GM19463 (cell line): ENCODE results near the gene SLC6A9.

Experiments used
- ATAC-seq: cut with Tn5 transposase; IDR thresholded peaks from one replicate; pipeline ENCODE4 v1.9.1; 2021; ENCODE audit warnings: mild to moderate bottlenecking, moderate library complexity; ENCODE audit not compliant: unreplicated experiment

The SLC6A9 gene

GRCh38 chr1:43986712-43987111 is 44.5 kb downstream of the SLC6A9 start:
- ATAC-seq: no peak

- no peak for ATAC-seq
Observed at GRCh38 chr1:43985984-43986595, 45.2 kb downstream of the SLC6A9 start.

- ATAC-seq: no peak
Observed at GRCh38 chr1:43984855-43985254, 46.4 kb downstream of the SLC6A9 start.

- no peak for ATAC-seq
Observed at GRCh38 chr1:43983253-43983899, 47.9 kb downstream of the SLC6A9 start.

- no peak for ATAC-seq
Observed at GRCh38 chr1:43982808-43983207, 48.5 kb downstream of the SLC6A9 start.

- ATAC-seq: no peak
Observed at GRCh38 chr1:43982241-43982640, 49.0 kb downstream of the SLC6A9 start.

- ATAC-seq: no peak
Observed at GRCh38 chr1:43981636-43982035, 49.6 kb downstream of the SLC6A9 start.

GRCh38 chr1:43981135-43981491 is 50.1 kb downstream of the SLC6A9 start:
- no peak for ATAC-seq

- no peak for ATAC-seq
Observed at GRCh38 chr1:43980255-43981134, 50.8 kb downstream of the SLC6A9 start.

GRCh38 chr1:43979528-43980254 is 51.6 kb downstream of the SLC6A9 start:
- no peak for ATAC-seq

GRCh38 chr1:43979261-43979527 is 52.1 kb downstream of the SLC6A9 start:
- ATAC-seq: no peak

- ATAC-seq: no peak
Observed at GRCh38 chr1:43978551-43979260, 52.6 kb downstream of the SLC6A9 start, which contains the start of gene B4GALT2. TSS of gene B4GALT2 (plus strand) at chr1:43979210. CDS start at chr1:43981161, 1,951 bp downstream.

GRCh38 chr1:43978264-43978550 is 53.1 kb downstream of the SLC6A9 start:
- no peak for ATAC-seq

GRCh38 chr1:43977376-43978263 is 53.6 kb downstream of the SLC6A9 start:
- ATAC-seq: no peak

GRCh38 chr1:43976890-43977289 is 54.4 kb downstream of the SLC6A9 start:
- no peak for ATAC-seq

GRCh38 chr1:43976045-43976444 is 55.2 kb downstream of the SLC6A9 start:
- no peak for ATAC-seq

GRCh38 chr1:43975249-43975961 is 55.9 kb downstream of the SLC6A9 start:
- no peak for ATAC-seq

- peak; percentile 60 for ATAC-seq
Observed at GRCh38 chr1:43974443-43975248, 56.6 kb downstream of the SLC6A9 start, which contains the start of gene ATP6V0B. TSS of gene ATP6V0B (plus strand) at chr1:43974960. CDS start at chr1:43975041, 81 bp downstream.
